Measurements from ENCODE around the gene JMJD1C. TPM values are rescaled to one million over a fixed set of nuclear protein-coding genes. Genes with fewer than 3 reads are reported as not detected.

JMJD1C gene
- total and polyA plus RNA-seq, 9 donors, result 45.4 to 140 (median 78.2) TPM

DNA sequence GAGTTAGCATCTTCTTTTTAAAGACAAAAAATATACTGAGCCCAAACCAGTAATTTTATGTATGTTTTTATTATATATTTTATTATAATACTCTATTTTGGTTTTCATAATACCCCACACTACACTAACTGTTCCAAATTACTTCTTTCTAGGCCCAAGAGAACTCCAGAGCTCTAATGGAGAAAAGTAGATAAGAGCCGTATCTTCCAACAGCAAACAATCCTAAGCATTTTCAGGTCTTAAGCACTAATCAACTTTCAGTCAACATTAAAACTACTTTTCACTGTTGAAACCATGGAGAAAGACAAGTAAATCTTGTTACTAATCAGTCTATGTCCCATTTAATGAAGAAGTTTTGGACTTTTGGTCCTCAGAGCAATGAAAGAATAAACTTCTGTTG is 55.1 kb downstream of the JMJD1C start:
- Histone ChIP-seq H3K4me3 (no peak overlapping the region), H3K4me1 (ENCODE audit: insufficient read depth) (no peaks in the 10 kb centered on the region), H3K36me3 (no peaks in the 10 kb centered on the region), H3K27me3 (no peaks in the 10 kb centered on the region), H3K27ac (no peak overlapping the region), H3K9me3 (no peaks in the 10 kb centered on the region)
- TF ChIP-seq POLR2A (IDR thresholded peaks at IDR 0.05), result no peak
- TF ChIP-seq CTCF (IDR thresholded peaks at IDR 0.05), result no peak
- no peak for TF ChIP-seq EP300 (IDR thresholded peaks at IDR 0.05)
- DNase-seq, result no peak
- intact Hi-C loops (cut with DNase I), result no loop called here
- WGBS, 3 donors, result 37 to 57% (median 49%) methylated on average over 1 of the region's 1 CpG

DNA sequence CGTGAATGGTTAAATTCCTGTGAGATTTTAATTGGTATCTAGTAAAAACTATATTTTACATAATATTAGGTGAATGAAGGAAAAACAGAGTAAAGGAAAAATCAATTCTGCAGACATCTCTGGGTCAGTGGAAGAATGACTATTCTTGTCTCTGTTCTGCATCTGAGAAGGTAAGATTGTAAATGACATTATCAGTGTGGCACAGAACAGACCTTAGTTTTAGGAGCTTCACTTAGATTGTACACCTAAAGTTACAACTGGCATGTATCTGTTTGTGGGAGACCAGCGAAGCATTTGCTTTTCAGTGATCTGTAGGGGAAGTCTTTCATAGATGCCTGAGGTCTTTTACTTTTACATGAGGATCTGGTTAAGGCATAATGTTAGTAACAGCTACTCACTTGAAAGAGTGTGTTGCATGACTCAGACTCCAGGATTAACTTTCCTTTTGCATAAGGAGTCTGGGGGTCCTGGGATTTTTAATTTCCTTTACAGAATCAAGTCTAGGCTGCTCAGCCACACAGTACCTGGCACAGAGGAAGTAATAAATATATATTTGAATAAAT is 56.2 kb downstream of the JMJD1C start:
- Histone ChIP-seq H3K4me3 (no peak overlapping the region), H3K9me3 (no peaks in the 10 kb centered on the region), H3K27me3 (no peaks in the 10 kb centered on the region), H3K4me1 (ENCODE audit: insufficient read depth) (no peaks in the 10 kb centered on the region), H3K27ac (no peak overlapping the region), H3K36me3 (no peaks in the 10 kb centered on the region)
- 84 to 94% (median 94%) methylated on average over 2 of the region's 2 CpGs for WGBS, 3 donors
- no peak for TF ChIP-seq EP300 (IDR thresholded peaks at IDR 0.05)
- no peak for TF ChIP-seq POLR2A (IDR thresholded peaks at IDR 0.05)
- TF ChIP-seq CTCF (IDR thresholded peaks at IDR 0.05), result no peak
- intact Hi-C loops (cut with DNase I), result no loop called here
- DNase-seq, result no peak

DNA sequence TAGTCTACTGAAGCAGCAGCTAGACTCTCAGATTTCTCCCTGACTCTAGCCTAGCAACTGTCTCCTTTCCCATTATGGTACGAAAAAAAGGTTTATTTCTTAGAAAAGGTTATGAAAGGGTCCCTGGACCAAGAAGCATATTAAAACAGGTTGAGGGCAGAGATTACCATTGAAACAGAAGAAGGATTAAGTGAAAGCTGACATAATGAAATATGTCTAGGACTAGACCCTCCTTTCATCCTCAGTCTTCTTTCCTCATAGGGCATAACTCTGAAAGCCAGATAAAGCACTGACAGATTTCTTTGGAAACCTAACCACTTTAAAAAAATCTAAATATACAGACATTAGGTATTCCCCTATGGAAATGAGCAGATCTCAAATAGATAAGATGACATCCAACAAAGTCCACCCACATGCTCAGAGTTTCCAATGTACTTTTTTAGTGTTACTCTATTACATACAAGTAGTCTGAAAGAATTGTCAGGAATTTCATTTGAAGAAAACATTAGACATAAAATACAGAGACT is 58.6 kb downstream of the JMJD1C start:
- no peak for DNase-seq
- H3K36me3 ChIP-seq, result no peaks in the 10 kb centered on the region
- TF ChIP-seq EP300 (IDR thresholded peaks at IDR 0.05) (no peak), POLR2A (IDR thresholded peaks at IDR 0.05) (no peak), CTCF (IDR thresholded peaks at IDR 0.05) (no peak)
- no peaks in the 10 kb centered on the region for H3K4me1 ChIP-seq (ENCODE audit: insufficient read depth)
- no peaks in the 10 kb centered on the region for H3K9me3 ChIP-seq
- H3K27me3 ChIP-seq, result no peaks in the 10 kb centered on the region
- intact Hi-C loops (cut with DNase I), result no loop called here
- WGBS, 3 donors, result 93 to 97% (median 96%) methylated on average over 1 of the region's 1 CpG
- H3K27ac ChIP-seq, result no peak overlapping the region
- no peak overlapping the region for H3K4me3 ChIP-seq

DNA sequence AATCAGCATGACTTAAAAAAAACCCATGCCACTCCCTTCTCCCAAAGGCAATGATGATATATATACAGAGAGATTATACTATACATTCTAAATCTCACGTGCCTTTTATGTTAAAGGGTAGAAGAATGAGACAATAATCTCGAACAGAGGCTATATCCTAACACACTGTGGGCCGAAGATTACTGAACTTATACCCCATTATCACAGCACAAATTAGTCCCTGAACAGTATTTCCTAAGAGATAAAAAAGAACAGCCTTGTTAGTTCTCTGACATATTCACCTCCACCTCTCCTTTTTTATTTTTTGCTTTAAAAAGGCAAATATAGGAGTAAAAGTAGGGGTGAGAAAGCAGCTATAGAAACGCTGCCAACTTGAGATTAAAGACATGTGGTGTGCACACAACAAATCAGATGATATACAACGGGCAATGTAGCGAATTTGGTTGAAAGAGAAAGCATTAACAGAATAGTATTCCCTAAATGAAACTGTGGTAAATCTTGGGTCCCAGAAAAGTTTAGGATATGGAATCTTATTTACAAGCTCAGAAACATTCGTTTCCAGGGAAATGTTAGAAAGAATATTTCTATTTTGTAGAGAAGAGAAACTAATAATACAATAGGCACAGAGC is 69.5 kb downstream of the JMJD1C start:
- no peak for DNase-seq
- H3K27me3 ChIP-seq, result no peaks in the 10 kb centered on the region
- no peak for TF ChIP-seq EP300 (IDR thresholded peaks at IDR 0.05)
- no peak for TF ChIP-seq POLR2A (IDR thresholded peaks at IDR 0.05)
- TF ChIP-seq CTCF (IDR thresholded peaks at IDR 0.05), result no peak
- no peak overlapping the region for H3K27ac ChIP-seq
- intact Hi-C loops (cut with DNase I), result no loop called here
- WGBS, 3 donors, result 21 to 25% (median 23%) methylated on average over 7 of the region's 7 CpGs
- no peak overlapping the region for H3K4me3 ChIP-seq
- no peaks in the 10 kb centered on the region for H3K4me1 ChIP-seq (ENCODE audit: insufficient read depth)
- no peaks in the 10 kb centered on the region for H3K9me3 ChIP-seq
- H3K36me3 ChIP-seq, result no peaks in the 10 kb centered on the region

All from ovary (tissue), 9 donors.